GM18873 (cell line): ENCODE data around the gene ABCE1.
"Not testable (repeated sequence)": the region's sequence is repeated elsewhere in the genome, so short reads cannot be mapped to it uniquely, and the experiment has no call there.

Experiments used
- ATAC-seq: cut with Tn5 transposase; IDR thresholded peaks from one replicate; pipeline ENCODE4 v1.9.1; 2021; ENCODE audit warnings: mild to moderate bottlenecking, moderate library complexity, moderate number of reproducible peaks; ENCODE audit not compliant: unreplicated experiment, low FRiP score

Gene ABCE1

DNA sequence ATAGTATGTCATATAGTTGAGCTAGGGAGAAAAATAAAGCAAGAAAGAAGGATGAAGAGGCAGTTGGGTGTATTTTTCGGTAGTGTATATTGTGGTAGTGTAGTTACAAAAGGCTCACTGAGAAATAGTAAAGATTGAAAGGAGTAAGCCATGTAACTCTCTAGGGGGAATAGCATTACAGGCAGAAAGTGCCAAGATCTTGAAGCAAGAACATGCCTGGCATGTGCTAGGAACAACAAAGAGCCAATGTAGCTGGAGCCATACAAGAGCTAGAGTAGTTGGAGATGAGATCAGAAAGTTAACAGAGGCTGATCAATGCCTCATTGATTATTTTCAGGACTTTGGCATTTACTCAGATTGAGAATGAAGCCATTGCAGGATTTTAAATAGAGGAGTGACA lies 3.0 kb downstream of the ABCE1 start:
- ATAC-seq = no peak

DNA sequence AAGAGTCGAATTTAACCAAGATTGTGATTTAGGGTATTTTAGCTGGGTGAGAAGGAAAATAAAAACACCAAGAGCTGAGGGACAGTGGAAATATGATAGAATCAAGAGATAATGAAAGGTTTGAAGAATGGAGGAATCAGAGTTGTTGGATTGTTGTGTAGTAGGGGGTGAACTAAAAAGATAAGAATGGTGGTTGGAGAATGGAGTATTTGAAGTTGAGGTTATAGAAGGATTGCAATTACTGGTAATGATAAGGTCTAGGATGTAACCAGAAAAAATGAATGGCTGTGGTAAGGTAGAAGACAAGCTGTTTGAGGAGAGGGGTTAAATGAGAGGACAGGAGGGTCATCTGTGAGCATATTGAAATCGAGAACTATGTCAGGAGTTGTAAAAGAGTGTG lies 4.5 kb downstream of the ABCE1 start:
- ATAC-seq = no peak

DNA sequence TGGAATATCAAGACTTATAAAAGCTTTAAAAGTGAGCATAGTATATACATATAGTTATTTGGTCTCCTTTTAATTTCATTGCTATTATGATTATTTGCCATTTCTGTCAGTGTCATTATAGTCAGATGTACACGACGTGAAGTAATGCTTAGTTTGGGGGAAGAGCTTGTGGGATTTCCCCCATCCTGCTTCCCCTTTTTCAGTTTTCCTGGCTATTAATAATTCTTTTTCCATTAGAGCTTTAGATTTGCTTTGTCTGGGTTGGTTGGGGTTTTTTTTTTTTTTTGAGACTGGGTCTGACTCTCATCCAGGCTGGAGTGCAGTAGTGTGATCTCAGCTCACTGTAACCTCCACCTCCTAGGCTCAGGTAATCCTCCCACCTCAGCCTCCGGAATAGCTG lies 5.4 kb downstream of the ABCE1 start:
- no peak for ATAC-seq

DNA sequence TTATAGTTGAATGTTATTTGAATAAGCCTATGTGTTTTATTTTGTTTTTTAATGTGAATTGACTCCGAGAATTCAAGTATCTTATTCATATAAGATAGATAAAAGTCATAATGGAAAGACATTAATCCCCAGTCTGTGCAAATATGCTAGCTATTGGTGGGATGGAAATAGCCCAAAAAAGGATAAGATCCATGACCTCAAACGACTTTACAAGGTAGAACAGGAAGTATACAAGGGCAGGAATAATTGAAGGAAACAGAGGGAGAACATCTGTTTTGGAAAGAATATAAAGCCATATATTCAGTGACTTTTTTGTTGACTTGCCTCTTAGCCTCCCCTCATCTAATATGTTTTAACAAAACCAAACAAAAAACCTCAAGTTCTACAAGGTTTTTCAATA lies 9.0 kb downstream of the ABCE1 start:
- ATAC-seq = no peak

DNA sequence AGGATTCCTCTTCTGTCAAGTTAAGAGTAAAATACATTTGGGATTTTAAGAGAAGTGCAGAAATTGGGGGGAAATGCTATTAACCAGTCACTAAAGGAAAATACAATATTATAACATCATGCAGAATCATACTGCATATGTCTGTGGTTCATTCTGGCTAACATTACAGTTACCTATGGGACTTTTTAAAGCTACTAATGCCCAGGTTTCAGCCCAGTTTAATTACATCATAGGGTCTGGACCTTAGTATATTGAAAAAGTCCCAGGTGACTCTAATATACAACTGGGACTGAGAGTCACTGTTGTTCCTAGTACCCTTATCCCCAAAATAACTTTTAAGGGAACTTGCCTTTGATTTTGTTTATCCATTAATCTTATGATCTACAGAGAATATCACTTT lies 10.0 kb downstream of the ABCE1 start:
- ATAC-seq = no peak

DNA sequence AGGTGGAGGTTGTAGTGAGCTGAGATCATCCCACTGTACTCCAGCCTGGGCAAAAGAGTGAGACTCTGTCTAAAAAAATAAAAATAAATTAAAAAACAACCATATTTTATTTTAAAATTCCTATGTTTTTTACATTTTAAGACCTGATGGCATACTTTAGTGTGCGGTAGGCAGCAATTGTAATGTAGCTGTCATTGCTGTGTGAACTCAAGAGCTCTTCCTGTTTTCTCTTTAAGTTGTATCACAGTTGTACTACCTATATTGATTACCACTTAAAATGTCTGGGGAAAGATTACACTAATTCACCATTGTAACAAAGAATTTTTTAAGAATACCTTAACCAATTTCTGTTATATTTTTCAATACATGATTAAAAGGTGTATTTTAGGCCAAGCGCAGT lies 27.3 kb downstream of the ABCE1 start:
- ATAC-seq = no peak

DNA sequence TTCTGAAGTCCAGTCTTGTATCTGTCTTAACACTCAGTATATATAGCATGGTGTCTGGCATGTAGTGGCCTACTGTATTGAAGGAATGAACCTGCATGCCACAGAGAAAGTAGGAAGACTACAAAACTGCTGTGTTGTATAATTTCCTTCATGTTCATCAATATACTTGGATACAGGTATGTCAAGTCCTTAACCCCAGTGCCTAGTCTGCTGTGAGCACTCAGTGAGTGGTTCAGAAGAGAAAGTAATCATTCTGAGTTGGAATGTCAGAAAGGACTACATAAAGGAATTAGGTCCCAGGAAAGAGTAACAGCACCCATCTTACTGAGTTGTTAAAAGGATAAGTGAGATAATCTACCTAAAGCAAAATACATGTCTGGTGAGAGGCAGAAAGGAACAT lies 32.0 kb downstream of the ABCE1 start:
- no peak for ATAC-seq

DNA sequence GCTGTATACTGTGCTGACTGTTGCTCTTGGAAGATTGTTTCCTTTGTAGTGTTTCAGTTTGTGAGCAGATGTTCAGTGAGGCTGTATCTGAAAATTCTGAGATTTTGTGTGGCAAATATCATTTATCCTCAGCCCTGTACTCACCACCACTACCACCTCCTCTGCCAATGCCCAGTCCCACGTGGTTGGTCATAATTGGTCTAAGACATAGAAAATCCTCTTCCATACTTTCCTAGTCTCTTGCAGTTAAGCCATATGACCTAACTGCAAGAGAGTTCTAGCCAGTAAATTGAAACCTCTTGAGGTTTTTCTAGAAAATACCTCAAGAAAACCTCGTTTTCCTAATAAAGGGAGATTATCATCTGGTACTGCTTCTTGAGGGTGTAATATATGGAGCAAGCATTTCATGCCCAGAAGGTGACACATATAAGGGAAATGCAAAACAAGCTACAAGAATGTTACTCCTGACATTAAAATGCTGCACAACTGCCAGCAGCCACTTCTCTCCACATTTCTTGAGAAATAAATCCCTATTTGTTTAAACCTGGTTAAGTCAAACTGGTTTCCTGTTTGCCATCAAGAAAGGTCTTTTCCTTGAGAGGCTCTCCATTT lies 32.8 kb downstream of the ABCE1 start:
- ATAC-seq = no peak

DNA sequence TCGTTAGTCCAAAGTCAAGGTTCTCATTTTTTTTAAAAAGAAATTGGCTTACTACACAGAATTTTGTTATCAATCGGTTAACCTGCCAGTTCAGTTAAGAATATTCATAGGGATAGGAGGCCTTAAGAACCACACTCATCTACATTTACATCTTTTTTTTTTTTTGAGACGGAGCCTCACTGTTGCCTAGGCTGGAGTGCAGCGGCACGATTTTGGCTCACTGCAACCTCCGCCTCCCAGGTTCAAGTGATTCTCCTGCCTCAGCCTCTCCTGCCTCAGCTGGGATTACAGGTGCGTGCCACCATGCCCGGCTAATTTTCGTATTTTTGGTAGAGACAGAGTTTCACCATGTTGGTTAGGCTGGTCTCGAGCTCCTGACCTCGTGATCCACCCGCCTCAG lies 33.7 kb downstream of the ABCE1 start:
- no peak for ATAC-seq

DNA sequence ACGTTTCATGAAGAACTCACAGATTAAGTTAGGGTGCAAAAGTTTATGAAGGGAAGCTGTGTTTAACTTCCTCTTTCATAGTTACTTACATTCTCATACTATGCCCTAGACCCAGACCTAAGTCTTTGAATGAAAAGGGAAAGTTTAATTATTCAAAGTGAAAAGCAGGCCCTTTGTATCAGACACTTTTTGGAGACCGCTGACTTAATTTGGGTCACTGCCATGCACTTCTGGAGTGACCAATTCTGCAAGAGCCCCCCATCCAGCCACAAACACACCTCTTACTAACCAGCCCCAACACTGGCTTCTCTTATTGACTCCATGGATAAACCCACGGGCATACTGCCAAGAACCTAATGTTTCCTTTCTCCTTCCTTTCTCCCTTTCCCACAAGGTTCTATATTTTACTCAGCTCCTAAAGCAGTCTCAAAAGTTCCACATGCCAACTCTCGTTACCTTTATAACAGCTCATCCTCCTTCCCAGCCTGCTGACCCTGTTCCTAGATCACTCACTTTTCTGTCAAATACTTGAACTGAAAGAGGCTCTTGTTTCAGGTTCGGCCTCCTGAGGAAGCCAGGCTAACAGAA lies 34.5 kb downstream of the ABCE1 start:
- peak; percentile 70 for ATAC-seq

DNA sequence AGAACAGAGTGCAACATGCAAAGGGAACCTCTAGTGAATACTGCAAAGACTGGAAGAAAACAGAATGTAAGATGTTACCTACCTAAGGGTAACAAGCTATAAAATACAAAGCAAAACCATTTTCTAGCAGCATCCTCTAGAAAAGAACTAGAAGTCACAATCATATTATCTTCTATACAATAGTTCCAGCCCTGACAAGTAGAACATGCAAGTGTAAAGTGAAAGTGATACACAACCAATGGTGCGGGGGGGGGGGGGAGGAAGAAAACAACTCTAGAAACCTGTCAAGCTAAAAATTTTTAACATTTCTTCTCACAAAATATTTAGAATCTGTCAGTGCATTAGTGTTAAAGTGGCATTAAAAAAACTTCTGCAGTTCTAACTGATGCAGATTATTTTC lies 38.1 kb downstream of the ABCE1 start:
- ATAC-seq = not testable (repeated sequence)

DNA sequence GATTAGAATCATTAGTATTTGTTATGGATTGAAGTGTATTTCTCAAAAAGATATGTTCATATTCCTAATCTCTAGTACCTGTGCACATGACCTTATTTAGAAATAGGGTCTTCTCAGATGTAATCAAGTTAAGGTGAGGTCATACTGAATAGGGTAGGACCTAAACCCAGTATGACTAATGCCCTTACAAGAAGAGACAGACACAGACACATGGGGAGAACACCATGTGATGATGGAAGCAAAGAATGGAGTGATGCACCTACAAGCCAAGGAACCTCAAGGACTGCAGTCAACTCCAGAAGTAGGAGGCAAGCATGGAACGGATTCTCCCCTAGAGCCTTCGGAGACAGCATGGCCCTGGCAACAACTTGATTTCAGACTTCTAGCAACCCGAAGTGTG lies 50.9 kb downstream of the ABCE1 start:
- no peak for ATAC-seq

DNA sequence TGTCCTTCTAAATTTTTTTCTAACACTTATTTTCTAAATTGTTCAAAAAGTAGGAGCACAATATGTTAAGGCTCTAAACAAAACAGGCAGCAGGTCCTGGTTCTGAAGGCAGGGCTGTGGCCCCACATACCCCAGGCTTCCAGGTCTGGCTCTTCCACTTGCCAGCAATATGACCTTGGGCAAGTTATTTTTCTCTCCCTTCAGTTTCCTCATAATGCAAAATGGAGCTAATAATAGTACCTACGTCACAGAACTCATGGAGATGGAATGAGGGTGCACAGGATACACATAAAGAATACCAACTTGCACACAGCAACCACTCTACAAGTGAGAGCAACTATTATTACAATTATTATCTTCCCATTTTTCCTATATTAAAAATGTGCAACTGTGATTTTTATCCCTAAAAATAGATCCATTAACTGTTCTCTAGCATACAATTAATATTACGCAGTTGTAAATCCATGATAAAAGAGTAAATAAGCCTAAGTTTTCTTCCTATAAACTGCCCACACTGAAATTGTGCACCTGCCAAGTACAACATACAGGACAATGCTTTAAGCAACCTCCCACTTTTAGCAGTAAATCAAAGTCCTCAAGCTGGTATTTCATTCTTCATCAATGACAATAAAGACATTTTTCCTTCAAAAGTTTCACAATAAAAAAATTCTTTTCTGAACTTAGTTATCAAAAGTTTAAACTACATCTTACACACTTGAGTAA lies 55.2 kb downstream of the ABCE1 start:
- ATAC-seq = no peak

DNA sequence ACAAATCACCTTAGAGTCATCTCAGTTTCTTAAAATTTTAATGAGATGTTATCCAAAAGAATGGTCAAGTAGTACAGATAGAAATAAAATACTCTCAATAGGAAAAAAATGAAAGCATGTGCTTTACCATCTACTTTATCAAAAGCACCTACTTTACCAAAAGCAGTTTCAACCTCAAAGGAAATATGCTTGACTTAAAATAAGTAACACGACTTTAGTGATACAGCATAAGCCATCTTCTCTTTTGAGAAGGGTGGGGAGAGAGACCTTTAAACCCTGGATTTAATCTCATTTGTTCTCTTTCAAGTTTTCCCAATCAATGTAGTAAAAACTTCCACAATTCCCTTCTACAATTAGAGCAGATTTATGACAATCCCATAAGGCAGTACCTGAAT lies 55.8 kb downstream of the ABCE1 start:
- no peak for ATAC-seq

DNA sequence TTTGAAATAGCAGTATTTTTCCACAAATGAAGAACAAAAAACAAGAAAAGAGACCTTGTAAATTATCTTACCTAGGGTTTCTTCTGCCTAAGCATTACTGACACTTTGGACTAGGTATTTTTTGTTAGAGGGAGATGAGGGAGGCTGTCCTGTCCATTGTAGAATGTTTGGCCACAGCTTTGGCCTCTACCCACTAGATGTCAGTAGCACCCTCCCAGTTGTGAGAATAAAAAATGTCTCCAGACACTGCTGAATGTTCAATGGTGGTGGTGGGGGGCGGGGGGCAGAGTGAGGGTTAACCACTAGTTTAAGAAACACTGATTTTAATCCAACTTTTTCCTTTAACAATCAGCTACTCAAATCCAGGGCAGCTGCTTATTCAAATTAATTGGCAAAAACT lies 56.5 kb downstream of the ABCE1 start:
- peak; percentile 57 for ATAC-seq

DNA sequence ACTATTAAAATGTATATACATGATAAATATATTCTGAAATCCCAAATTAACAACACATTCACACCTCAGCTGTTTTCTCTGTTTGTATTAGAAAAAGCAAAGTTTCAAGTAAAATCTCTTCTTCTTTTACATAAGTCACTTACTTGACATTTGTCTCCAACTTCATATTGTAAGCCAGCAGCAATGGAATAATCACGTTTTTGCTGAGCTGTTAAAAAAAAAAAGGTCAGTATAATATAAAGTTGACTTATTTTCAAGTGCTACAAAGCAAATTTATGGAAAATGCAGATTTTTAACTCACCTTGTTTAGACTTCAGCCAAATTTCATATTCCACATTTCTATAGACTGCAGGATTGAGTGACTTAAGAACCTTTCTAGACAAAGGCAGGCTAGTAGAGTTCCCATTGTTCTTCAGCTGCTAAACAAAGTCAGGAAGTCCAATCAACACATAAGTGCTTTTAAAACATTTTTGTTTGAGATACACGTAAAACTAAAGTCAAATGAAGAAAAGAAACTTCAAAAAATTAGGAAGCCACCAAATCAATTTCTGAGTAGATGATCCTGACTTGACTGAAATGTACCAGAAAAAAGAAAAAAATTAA lies 57.3 kb downstream of the ABCE1 start:
- ATAC-seq = no peak

DNA sequence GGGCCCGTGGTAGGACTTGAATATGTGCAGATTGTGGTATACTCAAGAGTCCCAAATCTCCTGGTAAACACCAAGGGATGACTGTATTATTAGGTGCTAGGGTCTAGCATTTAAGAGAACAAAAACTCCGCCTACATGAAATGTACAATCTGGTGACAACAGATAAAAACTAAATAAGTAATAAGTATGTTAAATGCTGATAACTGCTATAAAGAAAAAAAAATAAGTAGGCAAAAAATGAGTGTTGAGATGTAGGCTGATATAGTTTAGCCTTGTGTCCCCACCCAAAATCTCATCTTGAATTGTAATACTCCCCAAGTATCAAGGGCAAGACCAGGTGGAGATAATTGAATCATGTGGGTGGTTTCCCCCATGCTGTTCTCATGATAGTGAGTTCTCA lies 58.9 kb downstream of the ABCE1 start:
- no peak for ATAC-seq

DNA sequence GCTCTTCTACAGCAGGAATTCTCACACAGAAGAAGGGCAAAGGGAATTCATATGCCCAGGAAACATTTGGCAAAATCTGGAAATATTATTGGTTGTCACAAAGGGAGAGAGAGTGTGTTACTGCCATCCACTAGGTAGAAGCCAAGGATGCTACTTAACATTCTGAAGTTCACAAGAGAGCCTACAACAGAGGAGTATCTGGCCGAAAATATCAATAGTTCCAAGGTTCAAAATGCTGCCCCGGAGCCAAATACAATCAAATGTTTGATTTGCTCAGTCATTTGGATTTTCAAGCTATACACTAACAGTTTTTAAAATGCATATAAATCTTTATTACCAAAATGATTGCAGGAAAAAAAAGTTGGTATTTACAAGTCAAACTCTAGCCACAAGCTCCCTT lies 63.4 kb downstream of the ABCE1 start:
- ATAC-seq = no peak

DNA sequence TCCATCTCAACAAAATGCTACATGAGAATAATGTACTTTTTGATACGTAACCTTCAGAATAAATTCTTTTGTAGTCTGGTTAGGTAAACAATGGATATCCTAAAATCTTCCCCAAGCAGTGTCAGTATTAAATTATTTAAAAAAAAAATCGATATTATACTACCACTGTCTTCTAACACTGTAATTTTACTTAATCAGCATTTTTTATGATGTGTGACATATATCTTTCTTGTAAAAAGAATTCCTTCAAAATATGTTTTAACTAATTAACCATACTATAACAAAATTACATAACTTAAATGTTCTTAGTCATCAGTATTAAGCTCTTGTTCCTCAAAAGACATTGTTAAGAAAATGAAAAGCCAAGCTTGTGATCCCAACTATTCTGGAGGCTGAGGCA lies 69.8 kb downstream of the ABCE1 start:
- no peak for ATAC-seq

DNA sequence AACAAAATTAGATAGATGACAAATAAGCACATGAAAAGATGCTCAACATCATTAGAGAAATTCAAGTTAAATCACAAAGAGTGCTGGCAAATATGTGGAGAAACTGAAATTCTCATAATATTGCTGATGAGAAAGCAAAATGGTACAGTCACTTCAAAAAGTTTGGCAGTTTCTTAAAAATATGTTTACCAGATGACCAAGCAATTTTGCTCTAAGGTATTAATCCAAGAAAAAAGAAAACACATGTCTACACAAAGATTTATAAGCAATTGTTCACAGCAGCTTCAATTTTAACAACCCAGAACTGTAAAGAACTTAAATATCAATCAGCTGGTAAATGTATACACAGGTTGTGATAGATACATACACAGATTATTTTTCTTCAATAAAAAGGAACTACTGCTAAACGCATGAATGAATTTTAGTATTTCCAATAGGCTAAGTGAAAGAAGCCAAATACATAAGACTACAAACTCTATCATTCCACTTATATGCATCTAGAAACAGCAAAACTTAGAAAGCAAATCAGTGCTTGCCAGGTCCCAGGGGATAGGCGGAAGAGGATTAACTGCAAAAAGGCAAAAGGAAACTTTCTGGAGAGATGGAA lies 70.6 kb downstream of the ABCE1 start:
- no peak for ATAC-seq

DNA sequence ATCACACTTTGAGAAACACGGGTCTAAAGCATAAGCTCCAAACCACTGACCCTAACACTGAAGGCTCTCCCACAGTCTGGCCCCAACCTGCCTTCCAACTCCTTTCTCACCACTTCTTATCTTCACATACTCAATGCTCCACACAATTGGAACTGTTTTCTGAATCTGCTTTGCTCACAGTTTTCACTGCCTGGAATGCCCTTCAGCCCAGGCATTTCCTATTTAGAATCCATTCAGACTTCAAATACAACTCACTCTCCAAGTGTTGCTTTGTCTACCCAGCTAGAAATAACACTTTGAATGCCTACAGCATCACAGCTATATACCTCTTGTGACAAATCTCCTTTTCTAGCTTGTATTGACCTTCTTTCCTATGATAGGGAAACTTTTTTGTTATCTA lies 72.1 kb downstream of the ABCE1 start:
- no peak for ATAC-seq
